ENCODE data around the gene PLAC9. TPM values are rescaled to one million over a fixed set of nuclear protein-coding genes. Genes with fewer than 3 reads are reported as not detected.

Gene PLAC9
- total RNA-seq, 2 donors from 2014 or later, result 42.7 to 123 TPM

GRCh38 chr10:80154626-80154977 is 22.1 kb downstream of the PLAC9 start:
- H3K36me3 ChIP-seq, result peaks cover 34% of the 10 kb centered on the region
- H3K27ac ChIP-seq, result peak overlapping the region; percentile 88 to 91

GRCh38 chr10:80154978-80155695 is 22.6 kb downstream of the PLAC9 start:
- Histone ChIP-seq H3K9me3 (no peaks in the 10 kb centered on the region), H3K36me3 (peaks cover 34% of the 10 kb centered on the region), H3K27ac (peak overlapping the region; percentile 89 to 91), H3K27me3 (replicated peaks; ENCODE audit: insufficient read depth) (no peaks in the 10 kb centered on the region), H3K4me3 (peak overlapping the region; percentile 47), H3K4me1 (ENCODE audit: control insufficient read depth in 1 of 2, low read depth in 2 of 2) (peaks cover 47 to 62% of the 10 kb centered on the region in 2 donors)
- DNase-seq (ENCODE audit: low spot score), result peak; percentile 56
- ATAC-seq (ENCODE audit: insufficient number of reproducible peaks, low FRiP score, low read depth), result peak; percentile 63
- TF ChIP-seq CTCF (IDR thresholded peaks at IDR 0.05), result no peak

More at GRCh38 chr10:80154626-80154977, 22.1 kb downstream of the PLAC9 start:
- ATAC-seq (ENCODE audit: insufficient number of reproducible peaks, low FRiP score, low read depth), result no peak
- DNase-seq (ENCODE audit: low spot score), result no peak
- TF ChIP-seq CTCF (IDR thresholded peaks at IDR 0.05), result no peak
- Histone ChIP-seq H3K27me3 (replicated peaks; ENCODE audit: insufficient read depth) (no peaks in the 10 kb centered on the region), H3K4me1 (ENCODE audit: control insufficient read depth in 1 of 2, low read depth in 2 of 2) (peaks cover 45 to 56% of the 10 kb centered on the region in 2 donors), H3K4me3 (no peak overlapping the region), H3K9me3 (no peaks in the 10 kb centered on the region)

- peaks cover 27% of the 10 kb centered on the region for H3K36me3 ChIP-seq
- no peak for TF ChIP-seq CTCF (IDR thresholded peaks at IDR 0.05)
- H3K4me3 ChIP-seq, result peak overlapping the region; percentile 47
- DNase-seq (ENCODE audit: low spot score), result no peak
- H3K27me3 ChIP-seq (replicated peaks; ENCODE audit: insufficient read depth), result no peaks in the 10 kb centered on the region
- H3K4me1 ChIP-seq (ENCODE audit: control insufficient read depth in 1 of 2, low read depth in 2 of 2), result peaks cover 47 to 68% of the 10 kb centered on the region in 2 donors
- peak overlapping the region; percentile 89 to 91 for H3K27ac ChIP-seq
- no peak for ATAC-seq (ENCODE audit: insufficient number of reproducible peaks, low FRiP score, low read depth)
- no peaks in the 10 kb centered on the region for H3K9me3 ChIP-seq
Observed at GRCh38 chr10:80155696-80156215, 23.2 kb downstream of the PLAC9 start.

GRCh38 chr10:80156216-80156615 is 23.7 kb downstream of the PLAC9 start:
- no peaks in the 10 kb centered on the region for H3K27me3 ChIP-seq (replicated peaks; ENCODE audit: insufficient read depth)
- peaks cover 47 to 71% of the 10 kb centered on the region in 2 donors for H3K4me1 ChIP-seq (ENCODE audit: control insufficient read depth in 1 of 2, low read depth in 2 of 2)
- no peaks in the 10 kb centered on the region for H3K9me3 ChIP-seq
- no peak for TF ChIP-seq CTCF (IDR thresholded peaks at IDR 0.05)
- ATAC-seq (ENCODE audit: insufficient number of reproducible peaks, low FRiP score, low read depth) (no peak), DNase-seq (ENCODE audit: low spot score) (no peak)
- H3K4me3 ChIP-seq, result no peak overlapping the region
- peaks cover 28% of the 10 kb centered on the region for H3K36me3 ChIP-seq
- H3K27ac ChIP-seq, result peak overlapping the region; percentile 89 to 91

GRCh38 chr10:80157561-80157960 is 25.0 kb downstream of the PLAC9 start:
- no peak for DNase-seq (ENCODE audit: low spot score)
- Histone ChIP-seq H3K36me3 (peaks cover 35% of the 10 kb centered on the region), H3K27me3 (replicated peaks; ENCODE audit: insufficient read depth) (no peaks in the 10 kb centered on the region), H3K27ac (peak overlapping the region; percentile 89 to 91), H3K4me1 (ENCODE audit: control insufficient read depth in 1 of 2, low read depth in 2 of 2) (peaks cover 47 to 85% of the 10 kb centered on the region in 2 donors), H3K9me3 (no peaks in the 10 kb centered on the region), H3K4me3 (no peak overlapping the region)
- no peak for TF ChIP-seq CTCF (IDR thresholded peaks at IDR 0.05)
- no peak for ATAC-seq (ENCODE audit: insufficient number of reproducible peaks, low FRiP score, low read depth)

Measured in thoracic aorta (tissue), 2 donors.